Left lung (tissue), 10 donors: ENCODE data around the gene POGLUT3. TPM values are rescaled to one million over a fixed set of nuclear protein-coding genes. Genes with fewer than 3 reads are reported as not detected.

Experiments
- ATAC-seq: fragments of 200-7000 bp; cut with Tn5 transposase; one replicate; pipeline ENCODE4 v1.9.1; 2020; ENCODE audit warnings: moderate library complexity
- DNase-seq, 4 donors: peaks; one replicate each; pipeline ENCODE4 v3.0.0-alpha.2; 2013 to 2020
- H3K27ac ChIP-seq, 2 donors: fragments of 200-600 bp; sonication (generic) in 1 of 2; one replicate each; pipeline versions ENCODE4 v1.5.0 to v1.8.0; 2020 to 2021
- H3K27me3 ChIP-seq, 2 donors: fragments of 200-600 bp; sonication (generic) in 1 of 2; one replicate each; pipeline versions ENCODE4 v1.5.0 to v1.8.0; 2020 to 2021
- H3K36me3 ChIP-seq, 2 donors: fragments of 200-600 bp; sonication (generic) in 1 of 2; one replicate each; pipeline versions ENCODE4 v1.5.0 to v1.8.0; 2020 to 2021
- H3K4me1 ChIP-seq, 2 donors: fragments of 200-600 bp; one replicate each; pipeline ENCODE4 v1.8.0; 2021
- H3K4me3 ChIP-seq, 2 donors: fragments of 200-600 bp; sonication (generic) in 1 of 2; one replicate each; pipeline versions ENCODE4 v1.5.0 to v1.8.0; 2020 to 2021; ENCODE audit warnings: mild to moderate bottlenecking in 1 of 2
- H3K9me3 ChIP-seq, 2 donors: fragments of 200-600 bp; sonication (generic) in 1 of 2; one replicate each; pipeline versions ENCODE4 v1.5.0 to v1.8.0; 2020 to 2021
- intact Hi-C, 2 donors: fragments of 100-400 bp; cut with DNase I; formaldehyde crosslinking; loops; one replicate each; pipeline versions ENCODE4 v1.11.2 to v1.14.2; 2022
- polyA plus RNA-seq, 6 donors: library from polyadenylated mRNA; unstranded; fragments of 120-200 nt; gene quantifications; one replicate each; pipeline ENCODE4 v1.2.1, GENCODE V29; 2013; ENCODE audit not compliant: insufficient read length in 6 of 6
- total RNA-seq, 2 donors: library from RNA; stranded (reverse); fragmentation: NEBNext Ultra II Directional; extraction: Animal tissue kit (Norgen Biotek cat#: 25700); gene quantifications; one replicate each; pipeline ENCODE4 v1.2.1, GENCODE V29; 2021
- TF ChIP-seq, protein P1 (sequence below), 2 donors: fragments of 200-600 bp; sonication (generic) in 1 of 2; IDR thresholded peaks; one replicate each; pipeline versions ENCODE4 v1.5.0 to v1.8.0; 2021; ENCODE audit warnings: antibody characterized with exemption in 2 of 2
- donor health status: DM: no; HTN: yes; CAD: no.
- donor health status: DM: no; HTN: no; CAD: no.

POGLUT3 gene
- total and polyA plus RNA-seq, 8 donors = 27.4 to 77.7 (median 65.6) TPM

DNA sequence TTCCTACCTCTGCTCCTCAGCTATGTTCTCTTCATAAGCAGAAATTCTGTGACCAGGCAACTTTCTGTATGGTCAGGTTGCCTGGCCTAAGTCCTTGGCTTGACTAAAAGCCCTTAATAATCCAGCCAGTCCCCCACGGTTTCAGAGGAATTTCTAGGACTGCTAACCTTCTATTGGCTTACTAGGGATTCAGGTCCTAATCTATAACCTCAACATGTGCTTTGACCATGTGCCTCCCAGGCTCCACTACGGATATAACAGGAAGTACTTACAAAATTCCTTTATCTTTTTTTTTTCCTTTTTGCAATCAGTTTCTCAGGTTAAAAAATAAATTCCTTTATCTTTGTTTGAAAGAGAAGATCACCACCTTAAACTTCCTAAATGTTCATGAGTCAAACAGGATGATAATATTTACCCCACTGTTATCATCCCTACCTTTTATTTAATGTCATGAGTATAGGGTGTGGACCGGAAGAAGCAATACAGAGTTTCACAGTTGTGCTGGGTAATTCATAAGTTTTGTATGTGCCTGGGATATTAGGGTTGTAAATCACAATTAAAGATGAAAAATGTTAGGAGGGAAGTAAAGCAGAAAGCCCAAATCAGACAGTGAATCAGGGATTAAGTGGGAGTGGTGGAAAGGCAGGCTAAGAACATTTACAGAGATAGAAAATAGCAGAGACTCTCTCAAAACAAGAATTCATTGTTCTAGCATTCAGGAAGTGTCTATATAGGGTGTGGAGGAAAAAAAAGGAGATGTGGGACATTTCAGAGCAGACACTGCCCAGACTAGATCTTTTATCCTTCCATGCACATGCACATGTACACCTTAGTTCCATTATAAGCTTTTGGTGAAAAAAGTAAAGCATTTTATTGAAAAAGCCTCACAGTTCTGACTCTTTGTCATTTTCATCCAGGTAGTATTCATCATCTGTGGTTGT lies 10.7 kb upstream of the POGLUT3 start:
- intact Hi-C loops = no loop called here
- H3K27ac ChIP-seq = no peak overlapping the region
- peaks cover 0 to 10% of the 10 kb centered on the region in 2 donors for H3K36me3 ChIP-seq
- ATAC-seq = no peak
- TF ChIP-seq, protein P1, sequence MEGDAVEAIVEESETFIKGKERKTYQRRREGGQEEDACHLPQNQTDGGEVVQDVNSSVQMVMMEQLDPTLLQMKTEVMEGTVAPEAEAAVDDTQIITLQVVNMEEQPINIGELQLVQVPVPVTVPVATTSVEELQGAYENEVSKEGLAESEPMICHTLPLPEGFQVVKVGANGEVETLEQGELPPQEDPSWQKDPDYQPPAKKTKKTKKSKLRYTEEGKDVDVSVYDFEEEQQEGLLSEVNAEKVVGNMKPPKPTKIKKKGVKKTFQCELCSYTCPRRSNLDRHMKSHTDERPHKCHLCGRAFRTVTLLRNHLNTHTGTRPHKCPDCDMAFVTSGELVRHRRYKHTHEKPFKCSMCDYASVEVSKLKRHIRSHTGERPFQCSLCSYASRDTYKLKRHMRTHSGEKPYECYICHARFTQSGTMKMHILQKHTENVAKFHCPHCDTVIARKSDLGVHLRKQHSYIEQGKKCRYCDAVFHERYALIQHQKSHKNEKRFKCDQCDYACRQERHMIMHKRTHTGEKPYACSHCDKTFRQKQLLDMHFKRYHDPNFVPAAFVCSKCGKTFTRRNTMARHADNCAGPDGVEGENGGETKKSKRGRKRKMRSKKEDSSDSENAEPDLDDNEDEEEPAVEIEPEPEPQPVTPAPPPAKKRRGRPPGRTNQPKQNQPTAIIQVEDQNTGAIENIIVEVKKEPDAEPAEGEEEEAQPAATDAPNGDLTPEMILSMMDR (IDR thresholded peaks at IDR 0.05) = no peak
- no peaks in the 10 kb centered on the region for H3K9me3 ChIP-seq
- no peaks in the 10 kb centered on the region for H3K4me1 ChIP-seq
- H3K27me3 ChIP-seq = no peaks in the 10 kb centered on the region
- no peak overlapping the region for H3K4me3 ChIP-seq
- no peak for DNase-seq

DNA sequence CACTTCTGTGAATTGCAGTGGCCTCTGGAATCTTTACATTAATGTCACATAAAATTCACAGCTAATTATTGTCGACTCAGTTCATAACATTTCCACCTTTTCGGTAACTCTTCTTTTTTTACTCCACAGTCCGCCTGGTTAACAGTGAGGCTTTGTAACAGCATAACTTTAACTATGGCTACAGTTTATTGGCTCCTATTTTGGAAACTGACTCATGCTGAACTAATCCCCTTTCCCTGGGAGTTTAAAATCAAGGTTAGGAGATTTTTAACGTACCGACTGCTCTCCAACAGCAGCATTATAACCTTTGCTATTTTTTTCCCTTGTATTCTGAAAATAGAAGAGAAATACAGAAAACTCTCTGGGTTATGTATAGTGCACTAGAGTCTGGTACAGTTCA lies 3.2 kb upstream of the POGLUT3 start:
- TF ChIP-seq, protein P1 (IDR thresholded peaks at IDR 0.05) = no peak
- intact Hi-C loops = no loop called here
- DNase-seq = no peak

GRCh38 chr11:108500721-108501120 lies 2.5 kb upstream of the POGLUT3 start:
- no peak for DNase-seq
- ATAC-seq = no peak
- Histone ChIP-seq H3K36me3 (no peaks in the 10 kb centered on the region), H3K4me1 (peaks cover 0 to 13% of the 10 kb centered on the region in 2 donors), H3K27ac (no peak overlapping the region), H3K27me3 (no peaks in the 10 kb centered on the region), H3K4me3 (no peak overlapping the region), H3K9me3 (no peaks in the 10 kb centered on the region)
- intact Hi-C loops = no loop called here
- TF ChIP-seq, protein P1 (IDR thresholded peaks at IDR 0.05) = no peak

More for the DNA sequence above, 3.2 kb upstream of the POGLUT3 start:
- Histone ChIP-seq H3K36me3 (no peaks in the 10 kb centered on the region), H3K9me3 (no peaks in the 10 kb centered on the region), H3K4me3 (no peak overlapping the region), H3K4me1 (peaks cover 0 to 10% of the 10 kb centered on the region in 2 donors), H3K27me3 (no peaks in the 10 kb centered on the region), H3K27ac (no peak overlapping the region)
- no peak for ATAC-seq

DNA sequence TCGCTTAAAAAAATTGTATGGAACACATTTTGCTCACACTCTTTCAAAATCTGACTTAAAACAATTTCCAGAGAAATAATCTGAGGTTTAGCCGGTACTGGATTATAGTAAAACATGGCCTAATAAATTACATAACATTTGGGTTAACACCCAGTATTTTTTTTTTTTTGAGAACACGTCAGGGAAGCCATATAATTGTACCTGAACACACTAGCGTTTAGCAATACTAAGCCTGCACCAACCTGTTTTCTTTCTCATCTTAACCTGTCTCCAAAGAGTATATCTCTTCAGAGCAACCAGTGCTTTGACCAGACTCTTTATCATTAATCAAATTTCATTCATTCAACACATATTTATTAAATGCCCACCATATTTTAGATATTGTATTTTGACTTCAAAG lies 2.0 kb upstream of the POGLUT3 start:
- ATAC-seq (no peak), DNase-seq (no peak)
- H3K4me3 ChIP-seq = no peak overlapping the region
- peaks cover 0 to 13% of the 10 kb centered on the region in 2 donors for H3K4me1 ChIP-seq
- no peaks in the 10 kb centered on the region for H3K27me3 ChIP-seq
- H3K9me3 ChIP-seq = no peaks in the 10 kb centered on the region
- intact Hi-C loops = no loop called here
- H3K27ac ChIP-seq = no peak overlapping the region
- TF ChIP-seq, protein P1 (IDR thresholded peaks at IDR 0.05) = no peak
- no peaks in the 10 kb centered on the region for H3K36me3 ChIP-seq

DNA sequence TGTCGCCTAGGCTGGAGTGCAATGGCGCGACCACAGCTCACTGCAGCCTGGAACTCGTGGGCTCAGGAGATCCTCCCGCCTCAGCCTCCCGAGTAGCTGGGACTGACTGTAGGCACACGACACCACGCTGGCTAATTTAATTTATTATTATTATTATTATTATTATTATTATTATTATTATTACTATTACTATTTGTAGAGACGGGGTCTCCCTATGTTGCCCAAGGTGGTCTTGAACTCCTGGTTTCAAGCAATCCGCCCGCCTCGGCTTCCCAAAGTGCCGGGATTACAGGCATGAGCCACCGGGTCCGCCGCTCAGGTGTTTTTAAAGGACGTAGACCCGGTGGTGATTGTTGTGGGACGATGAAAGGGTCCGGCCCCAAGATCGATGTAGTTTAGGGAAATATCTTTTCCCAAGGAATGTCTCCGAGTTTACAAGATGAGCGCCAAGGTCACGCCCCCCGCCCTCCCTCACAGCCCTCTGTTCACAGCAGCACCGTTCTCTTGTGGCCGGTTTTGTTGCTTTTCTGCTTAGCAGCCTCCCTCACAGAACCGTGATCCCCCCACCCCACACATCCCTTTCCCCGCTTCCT lies 728 bp upstream of the POGLUT3 start:
- Histone ChIP-seq H3K27ac (peak overlapping the region; percentile 96 to 98), H3K36me3 (no peaks in the 10 kb centered on the region), H3K4me1 (peaks cover 0 to 13% of the 10 kb centered on the region in 2 donors), H3K4me3 (peak overlapping the region; percentile 62 to 63), H3K9me3 (no peaks in the 10 kb centered on the region), H3K27me3 (no peaks in the 10 kb centered on the region)
- ATAC-seq (no peak), DNase-seq (peak in 1 of 4 donors; percentile 11)
- TF ChIP-seq, protein P1 (IDR thresholded peaks at IDR 0.05) = no peak
- intact Hi-C loops = no loop called here
